Nephron (organoid): ENCODE measurements around the gene ADAMTS6.

Experiments
- H3K27ac Mint-ChIP-seq, 3 experiments: 2 replicates each; pipeline ENCODE4 v1.8.0; 2020; ENCODE audit warnings: mixed read lengths in 3 of 3, mild to moderate bottlenecking in 2 of 3, moderate library complexity in 1 of 3
- H3K27me3 Mint-ChIP-seq: 2 replicates; pipeline ENCODE4 v1.8.0; 2021; ENCODE audit warnings: low read depth, mild to moderate bottlenecking, moderate library complexity, mixed read lengths
- H3K36me3 Mint-ChIP-seq: 2 replicates; pipeline ENCODE4 v1.8.0; 2020; ENCODE audit warnings: low read depth, mixed read lengths
- H3K4me1 Mint-ChIP-seq: 2 replicates; pipeline ENCODE4 v1.8.0; 2020; ENCODE audit warnings: mixed read lengths
- H3K4me3 Mint-ChIP-seq, 3 experiments: 2 replicates each; pipeline ENCODE4 v1.8.0; 2020; ENCODE audit warnings: mild to moderate bottlenecking in 3 of 3, mixed read lengths in 3 of 3, moderate library complexity in 2 of 3
- H3K9me3 Mint-ChIP-seq: 2 replicates; pipeline ENCODE4 v1.8.0; 2020; ENCODE audit warnings: mixed read lengths
- CTCF ChIP-seq, 3 experiments: fragments of 200-600 bp; sonication (generic); IDR thresholded peaks; one replicate each; pipeline ENCODE4 v1.5.0; 2021; ENCODE audit warnings: antibody characterized with exemption in 3 of 3; ENCODE audit not compliant: unreplicated experiment in 3 of 3

The ADAMTS6 gene

GRCh38 chr5:65209341-65209740 is 272.4 kb downstream of the ADAMTS6 start:
- H3K27me3 Mint-ChIP-seq, result no peaks in the 10 kb centered on the region
- no peak overlapping the region for H3K4me3 Mint-ChIP-seq
- H3K27ac Mint-ChIP-seq, result no peak overlapping the region
- no peak for TF ChIP-seq CTCF (IDR thresholded peaks at IDR 0.05; ENCODE audit: unreplicated experiment in 3 of 3)
- no peaks in the 10 kb centered on the region for H3K4me1 Mint-ChIP-seq
- no peaks in the 10 kb centered on the region for H3K9me3 Mint-ChIP-seq
- H3K36me3 Mint-ChIP-seq, result peaks cover 13% of the 10 kb centered on the region

GRCh38 chr5:65204966-65205365 is 276.8 kb downstream of the ADAMTS6 start:
- Mint-ChIP-seq H3K4me3 (no peak overlapping the region), H3K9me3 (no peaks in the 10 kb centered on the region), H3K27me3 (no peaks in the 10 kb centered on the region), H3K27ac (no peak overlapping the region), H3K4me1 (peaks cover 3% of the 10 kb centered on the region), H3K36me3 (peaks cover 7% of the 10 kb centered on the region)
- TF ChIP-seq CTCF (IDR thresholded peaks at IDR 0.05; ENCODE audit: unreplicated experiment in 3 of 3), result no peak

GRCh38 chr5:65203746-65204145 is 278.0 kb downstream of the ADAMTS6 start:
- Mint-ChIP-seq H3K9me3 (no peaks in the 10 kb centered on the region), H3K27ac (peak overlapping the region in 1 of 3 experiments; percentile 18), H3K36me3 (no peaks in the 10 kb centered on the region), H3K4me3 (no peak overlapping the region), H3K4me1 (peaks cover 8% of the 10 kb centered on the region), H3K27me3 (no peaks in the 10 kb centered on the region)
- TF ChIP-seq CTCF (IDR thresholded peaks at IDR 0.05; ENCODE audit: unreplicated experiment in 3 of 3), result no peak

GRCh38 chr5:65199993-65200675 is 281.6 kb downstream of the ADAMTS6 start:
- Mint-ChIP-seq H3K27me3 (no peaks in the 10 kb centered on the region), H3K27ac (peak overlapping the region; percentile 14 to 29 (median 21)), H3K36me3 (no peaks in the 10 kb centered on the region), H3K4me3 (no peak overlapping the region), H3K9me3 (no peaks in the 10 kb centered on the region), H3K4me1 (peaks cover 18% of the 10 kb centered on the region)
- TF ChIP-seq CTCF (IDR thresholded peaks at IDR 0.05; ENCODE audit: unreplicated experiment in 3 of 3), result no peak

GRCh38 chr5:65198456-65199120 is 283.1 kb downstream of the ADAMTS6 start:
- H3K9me3 Mint-ChIP-seq, result no peaks in the 10 kb centered on the region
- no peaks in the 10 kb centered on the region for H3K36me3 Mint-ChIP-seq
- no peak overlapping the region for H3K27ac Mint-ChIP-seq
- no peak for TF ChIP-seq CTCF (IDR thresholded peaks at IDR 0.05; ENCODE audit: unreplicated experiment in 3 of 3)
- H3K4me3 Mint-ChIP-seq, result no peak overlapping the region
- peaks cover 18% of the 10 kb centered on the region for H3K4me1 Mint-ChIP-seq
- no peaks in the 10 kb centered on the region for H3K27me3 Mint-ChIP-seq
